ENCODE data around the gene CDH8.

The CDH8 gene

GRCh38 chr16:61900482-61900881 lies 135.8 kb downstream of the CDH8 start:
- no CpG with 5 or more reads among the region's 1 CpG for WGBS, 2 donors (ENCODE audit: extremely low coverage in 2 of 2, insufficient read length in 2 of 2, insufficient replicate concordance in 1 of 2)
- no peak overlapping the region for H2AK5ac ChIP-seq (ENCODE audit: low read depth, low read length)
- no peak overlapping the region for H3K4me3 ChIP-seq (ENCODE audit: low read length in 2 of 2)

GRCh38 chr16:61897657-61898056 lies 138.6 kb downstream of the CDH8 start:
- Histone ChIP-seq H3K36me3 (replicated peaks in 1 of 2; ENCODE audit: control insufficient read depth in 2 of 2, insufficient read depth in 2 of 2, low read length in 2 of 2) (no peaks in the 10 kb centered on the region), H3K27me3 (ENCODE audit: control insufficient read depth in 3 of 3, insufficient read depth in 3 of 3, low read depth in 1 of 3, low read length in 3 of 3) (no peaks in the 10 kb centered on the region), H3K4ac (ENCODE audit: low read length) (no peak overlapping the region), H3K14ac (ENCODE audit: low read length) (no peak overlapping the region), H2BK15ac (ENCODE audit: low read length) (no peak overlapping the region), H2BK120ac (ENCODE audit: low read depth, low read length) (no peak overlapping the region), H4K91ac (ENCODE audit: low read depth, low read length, poor library complexity) (no peak overlapping the region), H3K27ac (replicated peaks; ENCODE audit: low read length) (no peak overlapping the region), H3K9ac (ENCODE audit: low read depth, low read length, poor library complexity) (no peak overlapping the region), H3K18ac (ENCODE audit: low read length) (no peak overlapping the region), H3K4me3 (ENCODE audit: low read length in 2 of 2) (no peak overlapping the region), H3K23ac (ENCODE audit: low read depth, low read length, poor library complexity) (no peak overlapping the region), H2BK5ac (ENCODE audit: low read length) (no peak overlapping the region), H3K9me3 (replicated peaks in 1 of 2; ENCODE audit: control insufficient read depth in 2 of 2, insufficient read depth in 1 of 2, low read depth in 1 of 2, low read length in 2 of 2) (no peaks in the 10 kb centered on the region), H4K8ac (ENCODE audit: low read depth, low read length) (no peak overlapping the region), H2BK12ac (ENCODE audit: low read length) (no peak overlapping the region), H2AK5ac (ENCODE audit: low read depth, low read length) (no peak overlapping the region), H3K4me1 (ENCODE audit: control insufficient read depth in 2 of 2, insufficient read depth in 1 of 2, low read depth in 1 of 2, low read length in 2 of 2) (no peaks in the 10 kb centered on the region), H2AFZ (ENCODE audit: low read length) (no peak overlapping the region), H3K79me1 (ENCODE audit: low read depth, low read length) (peaks cover 2% of the 10 kb centered on the region), H3K4me2 (ENCODE audit: insufficient read depth, low read length, poor library complexity, severe bottlenecking) (no peak overlapping the region)
- no peak for DNase-seq (ENCODE audit: low spot score)
- WGBS, 2 donors (ENCODE audit: extremely low coverage in 2 of 2, insufficient read length in 2 of 2, insufficient replicate concordance in 1 of 2), result no CpG with 5 or more reads among the region's 3 CpGs

More at GRCh38 chr16:61900482-61900881, 135.8 kb downstream of the CDH8 start:
- Histone ChIP-seq H4K8ac (ENCODE audit: low read depth, low read length) (no peak overlapping the region), H3K9ac (ENCODE audit: low read depth, low read length, poor library complexity) (no peak overlapping the region), H2BK12ac (ENCODE audit: low read length) (no peak overlapping the region), H3K18ac (ENCODE audit: low read length) (no peak overlapping the region), H3K4me1 (ENCODE audit: control insufficient read depth in 2 of 2, insufficient read depth in 1 of 2, low read depth in 1 of 2, low read length in 2 of 2) (no peaks in the 10 kb centered on the region), H3K27ac (replicated peaks; ENCODE audit: low read length) (no peak overlapping the region), H2AFZ (ENCODE audit: low read length) (no peak overlapping the region), H3K27me3 (ENCODE audit: control insufficient read depth in 3 of 3, insufficient read depth in 3 of 3, low read depth in 1 of 3, low read length in 3 of 3) (no peaks in the 10 kb centered on the region), H3K36me3 (replicated peaks in 1 of 2; ENCODE audit: control insufficient read depth in 2 of 2, insufficient read depth in 2 of 2, low read length in 2 of 2) (peaks cover 0 to 5% of the 10 kb centered on the region in 2 donors), H3K14ac (ENCODE audit: low read length) (no peak overlapping the region), H3K23ac (ENCODE audit: low read depth, low read length, poor library complexity) (no peak overlapping the region), H2BK120ac (ENCODE audit: low read depth, low read length) (no peak overlapping the region), H4K91ac (ENCODE audit: low read depth, low read length, poor library complexity) (no peak overlapping the region), H3K9me3 (replicated peaks in 1 of 2; ENCODE audit: control insufficient read depth in 2 of 2, insufficient read depth in 1 of 2, low read depth in 1 of 2, low read length in 2 of 2) (peaks cover 5 to 8% of the 10 kb centered on the region in 2 donors), H3K4ac (ENCODE audit: low read length) (no peak overlapping the region), H3K4me2 (ENCODE audit: insufficient read depth, low read length, poor library complexity, severe bottlenecking) (no peak overlapping the region), H3K79me1 (ENCODE audit: low read depth, low read length) (no peaks in the 10 kb centered on the region), H2BK15ac (ENCODE audit: low read length) (no peak overlapping the region), H2BK5ac (ENCODE audit: low read length) (no peak overlapping the region)
- no peak for DNase-seq (ENCODE audit: low spot score)

DNA sequence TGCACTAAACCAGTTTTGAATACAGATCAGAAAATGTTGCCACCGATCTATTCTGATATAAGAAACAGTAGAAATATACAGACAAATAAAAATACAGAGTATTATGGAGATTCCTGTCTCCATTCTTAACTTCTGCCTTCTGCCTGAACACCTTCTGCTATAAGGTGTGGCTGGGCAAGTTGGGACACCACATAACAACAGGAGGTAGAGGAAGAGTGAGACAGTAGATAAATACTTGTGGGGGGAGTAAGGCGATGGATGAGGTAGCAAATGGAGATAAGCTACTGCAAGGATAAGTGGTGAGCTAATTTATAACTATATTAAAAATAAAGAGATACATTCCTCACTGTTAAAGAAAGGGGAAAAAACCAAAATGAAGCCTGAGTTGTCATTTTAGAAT lies 143.7 kb downstream of the CDH8 start:
- no peaks in the 10 kb centered on the region for H3K36me3 ChIP-seq (replicated peaks in 1 of 2; ENCODE audit: control insufficient read depth in 2 of 2, insufficient read depth in 2 of 2, low read length in 2 of 2)

DNA sequence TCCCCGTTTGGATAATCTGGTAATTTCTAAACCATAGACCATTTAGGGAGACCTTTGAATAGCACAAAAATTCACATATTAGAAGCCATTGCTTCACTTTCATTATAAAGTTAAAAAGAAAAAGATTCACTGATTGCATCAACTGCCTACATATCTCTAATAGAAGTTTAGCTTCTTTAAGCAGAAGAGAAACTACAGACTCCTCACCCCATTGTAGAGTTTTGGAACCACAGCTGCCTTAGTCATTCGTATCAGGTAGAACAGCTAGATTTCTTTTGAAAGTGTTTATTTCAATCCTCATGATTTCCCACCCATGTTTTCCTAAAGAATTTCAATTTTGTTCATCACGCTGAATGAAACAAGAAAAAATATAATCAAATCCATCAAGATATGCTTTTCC lies 144.8 kb downstream of the CDH8 start:
- Histone ChIP-seq H3K4ac (ENCODE audit: low read length) (no peak overlapping the region), H3K4me2 (ENCODE audit: insufficient read depth, low read length, poor library complexity, severe bottlenecking) (no peak overlapping the region), H3K27ac (replicated peaks; ENCODE audit: low read length) (no peak overlapping the region), H3K36me3 (replicated peaks in 1 of 2; ENCODE audit: control insufficient read depth in 2 of 2, insufficient read depth in 2 of 2, low read length in 2 of 2) (peaks cover 0 to 6% of the 10 kb centered on the region in 2 donors), H3K4me3 (ENCODE audit: low read length in 2 of 2) (no peak overlapping the region), H3K18ac (ENCODE audit: low read length) (no peak overlapping the region), H3K27me3 (ENCODE audit: control insufficient read depth in 3 of 3, insufficient read depth in 3 of 3, low read depth in 1 of 3, low read length in 3 of 3) (no peaks in the 10 kb centered on the region), H4K91ac (ENCODE audit: low read depth, low read length, poor library complexity) (no peak overlapping the region), H3K23ac (ENCODE audit: low read depth, low read length, poor library complexity) (no peak overlapping the region), H3K9ac (ENCODE audit: low read depth, low read length, poor library complexity) (no peak overlapping the region), H2BK120ac (ENCODE audit: low read depth, low read length) (no peak overlapping the region), H3K9me3 (replicated peaks in 1 of 2; ENCODE audit: control insufficient read depth in 2 of 2, insufficient read depth in 1 of 2, low read depth in 1 of 2, low read length in 2 of 2) (peaks cover 0 to 5% of the 10 kb centered on the region in 2 donors), H2AFZ (ENCODE audit: low read length) (no peak overlapping the region), H2BK5ac (ENCODE audit: low read length) (no peak overlapping the region), H3K4me1 (ENCODE audit: control insufficient read depth in 2 of 2, insufficient read depth in 1 of 2, low read depth in 1 of 2, low read length in 2 of 2) (no peaks in the 10 kb centered on the region), H2BK12ac (ENCODE audit: low read length) (no peak overlapping the region), H3K14ac (ENCODE audit: low read length) (no peak overlapping the region), H4K8ac (ENCODE audit: low read depth, low read length) (no peak overlapping the region), H2BK15ac (ENCODE audit: low read length) (no peak overlapping the region), H2AK5ac (ENCODE audit: low read depth, low read length) (no peak overlapping the region), H3K79me1 (ENCODE audit: low read depth, low read length) (peaks cover 2% of the 10 kb centered on the region)
- no CpG with 5 or more reads among the region's 3 CpGs for WGBS, 2 donors (ENCODE audit: extremely low coverage in 2 of 2, insufficient read length in 2 of 2, insufficient replicate concordance in 1 of 2)
- no peak for DNase-seq (ENCODE audit: low spot score)

More for the DNA sequence above, 143.7 kb downstream of the CDH8 start:
- Histone ChIP-seq H3K79me1 (ENCODE audit: low read depth, low read length) (peaks cover 2% of the 10 kb centered on the region), H3K27me3 (ENCODE audit: control insufficient read depth in 3 of 3, insufficient read depth in 3 of 3, low read depth in 1 of 3, low read length in 3 of 3) (no peaks in the 10 kb centered on the region), H3K4me3 (ENCODE audit: low read length in 2 of 2) (no peak overlapping the region), H3K14ac (ENCODE audit: low read length) (no peak overlapping the region), H2BK5ac (ENCODE audit: low read length) (no peak overlapping the region), H4K8ac (ENCODE audit: low read depth, low read length) (no peak overlapping the region), H3K9me3 (replicated peaks in 1 of 2; ENCODE audit: control insufficient read depth in 2 of 2, insufficient read depth in 1 of 2, low read depth in 1 of 2, low read length in 2 of 2) (no peaks in the 10 kb centered on the region), H4K91ac (ENCODE audit: low read depth, low read length, poor library complexity) (no peak overlapping the region), H3K18ac (ENCODE audit: low read length) (no peak overlapping the region), H2AK5ac (ENCODE audit: low read depth, low read length) (no peak overlapping the region), H3K27ac (replicated peaks; ENCODE audit: low read length) (no peak overlapping the region), H2BK15ac (ENCODE audit: low read length) (no peak overlapping the region), H3K4me2 (ENCODE audit: insufficient read depth, low read length, poor library complexity, severe bottlenecking) (no peak overlapping the region), H3K9ac (ENCODE audit: low read depth, low read length, poor library complexity) (no peak overlapping the region), H3K23ac (ENCODE audit: low read depth, low read length, poor library complexity) (no peak overlapping the region), H3K4me1 (ENCODE audit: control insufficient read depth in 2 of 2, insufficient read depth in 1 of 2, low read depth in 1 of 2, low read length in 2 of 2) (no peaks in the 10 kb centered on the region), H2AFZ (ENCODE audit: low read length) (no peak overlapping the region), H3K4ac (ENCODE audit: low read length) (no peak overlapping the region), H2BK12ac (ENCODE audit: low read length) (no peak overlapping the region), H2BK120ac (ENCODE audit: low read depth, low read length) (no peak overlapping the region)
- DNase-seq (ENCODE audit: low spot score), result no peak
- no CpG with 5 or more reads among the region's 2 CpGs for WGBS, 2 donors (ENCODE audit: extremely low coverage in 2 of 2, insufficient read length in 2 of 2, insufficient replicate concordance in 1 of 2)
